HG03280 (cell line): ENCODE data around the gene CMBL.
"Not testable (repeated sequence)": the region's sequence is repeated elsewhere in the genome, so short reads cannot be mapped to it uniquely, and the experiment has no call there.

Experiments
- ATAC-seq: cut with Tn5 transposase; IDR thresholded peaks from one replicate; pipeline ENCODE4 v1.9.1; 2021; ENCODE audit warnings: mild to moderate bottlenecking, moderate library complexity; ENCODE audit not compliant: unreplicated experiment

CMBL gene

DNA sequence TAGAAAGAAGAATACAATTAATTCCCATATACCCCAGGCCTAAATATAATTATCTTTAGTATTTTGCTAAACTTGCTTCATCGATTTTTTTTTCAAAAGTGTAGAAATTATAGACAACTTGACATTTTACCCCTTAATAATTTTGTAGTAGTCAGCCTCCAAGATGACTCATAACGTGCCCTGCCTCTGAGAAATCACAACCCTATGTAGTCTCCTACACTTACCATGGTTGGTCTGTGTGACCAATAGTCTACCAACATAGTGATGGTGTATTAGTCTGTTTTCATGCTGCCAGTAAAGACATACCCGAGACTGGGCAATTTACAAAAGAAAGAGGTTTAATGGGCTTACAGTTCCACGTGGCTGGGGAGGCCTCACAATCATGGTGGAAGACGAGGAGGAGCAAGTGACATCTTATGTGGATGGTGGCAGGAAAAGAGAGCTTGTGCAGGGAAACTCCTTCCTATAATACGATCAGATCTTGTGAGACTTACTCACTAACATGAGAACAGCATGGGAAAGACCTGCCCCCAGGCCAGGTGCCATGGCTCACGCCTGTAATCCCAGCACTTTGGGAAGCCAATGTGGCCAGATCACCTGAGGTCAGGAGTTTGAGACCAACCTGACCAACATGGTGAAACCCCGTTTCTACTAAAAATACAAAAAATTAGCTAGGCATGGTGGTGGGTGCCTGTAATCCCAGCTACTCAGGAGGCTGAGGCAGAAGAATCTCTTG, 3.3 kb upstream of the CMBL start:
- ATAC-seq, result not testable (repeated sequence)

DNA sequence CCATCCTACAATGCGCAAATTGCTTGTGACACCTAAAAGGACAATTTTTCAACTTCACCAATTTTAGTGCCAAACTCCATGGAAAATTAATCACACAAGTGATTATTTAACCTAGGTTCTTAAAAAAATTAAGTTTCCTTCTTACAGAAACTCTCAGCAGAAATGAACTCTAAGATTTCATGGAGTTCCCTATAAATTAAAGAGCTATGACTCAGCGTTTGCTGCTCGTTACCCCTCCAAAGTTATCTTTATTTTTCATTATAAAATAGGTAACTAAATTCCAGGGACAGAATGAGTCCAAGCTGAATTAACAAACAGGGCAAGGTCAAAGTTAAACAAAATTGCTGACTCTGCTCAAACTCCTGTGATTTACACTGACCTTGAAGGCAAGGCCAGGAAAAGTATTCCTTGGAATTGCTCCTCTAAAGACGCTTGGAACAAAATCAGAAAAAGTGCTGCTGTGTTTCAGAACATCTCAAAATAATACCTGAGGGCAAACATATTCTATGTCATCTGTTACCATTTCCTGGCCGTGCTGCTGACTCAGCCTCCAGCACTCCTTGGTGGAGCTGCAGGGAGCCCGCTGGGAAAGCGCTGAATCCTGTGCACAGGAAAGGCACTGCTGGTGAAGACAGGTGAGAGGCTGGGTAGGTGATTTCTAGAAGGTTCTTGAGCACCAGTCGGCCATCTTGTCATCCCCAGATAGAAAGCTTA, 2.5 kb upstream of the CMBL start:
- ATAC-seq, result no peak

DNA sequence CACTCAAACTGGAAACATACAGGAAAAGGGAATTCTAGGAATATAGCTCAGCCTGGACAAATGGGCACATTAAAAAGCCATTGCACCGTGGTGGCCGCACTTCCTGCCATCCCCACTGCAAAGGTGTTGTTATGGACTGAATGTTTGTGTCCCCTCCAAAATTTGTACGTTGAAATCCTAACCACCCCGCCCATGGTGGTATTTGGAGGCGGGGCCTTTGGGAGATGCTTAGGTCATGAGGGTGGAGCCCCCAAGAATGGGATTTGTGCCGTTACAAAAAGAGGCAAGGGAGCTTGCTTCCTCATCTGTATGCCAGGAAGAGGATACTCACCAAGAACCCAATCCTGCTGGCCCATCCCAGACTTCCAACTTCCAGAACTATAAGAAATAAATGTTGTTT, 1.1 kb upstream of the CMBL start:
- ATAC-seq, result no peak

DNA sequence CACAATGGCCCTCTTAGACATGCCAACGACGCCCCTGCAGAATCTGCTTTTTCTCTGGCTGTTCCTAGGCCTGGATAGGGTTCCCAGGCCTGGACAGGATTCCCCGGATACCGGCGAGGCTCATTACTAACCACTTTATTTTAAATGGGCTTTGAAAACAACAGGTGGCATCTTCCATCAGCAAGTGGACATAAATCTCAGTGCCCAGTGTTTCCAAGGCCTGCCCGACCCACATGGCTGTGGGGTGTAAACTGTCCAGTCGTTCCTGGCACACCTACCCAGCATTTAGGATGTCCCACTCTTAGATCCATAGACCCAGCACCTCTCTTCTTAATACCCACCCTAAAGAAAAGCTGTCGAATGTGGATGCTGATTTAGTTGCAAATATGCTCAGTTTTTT, 896 bp downstream of the CMBL start:
- no peak for ATAC-seq

DNA sequence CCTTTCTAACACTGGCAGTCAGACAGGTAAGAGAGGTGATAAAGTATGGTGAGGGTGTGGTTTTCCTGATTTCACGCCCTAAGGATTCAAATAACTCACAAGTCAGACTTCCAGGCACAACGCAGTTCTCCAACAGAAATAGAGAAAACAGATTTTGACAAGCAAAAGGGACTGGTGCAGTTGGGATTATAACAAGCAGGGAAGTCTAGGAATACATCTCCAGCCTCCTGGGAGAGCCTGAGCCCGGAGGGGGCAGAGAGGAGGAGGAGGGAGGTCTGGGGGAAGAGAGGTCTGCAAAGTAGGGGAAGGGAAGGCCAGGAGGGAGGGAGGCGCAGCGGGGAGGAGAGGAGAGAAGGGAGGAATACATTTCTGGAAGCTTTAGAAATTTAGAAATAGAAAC, 1.6 kb downstream of the CMBL start:
- no peak for ATAC-seq

DNA sequence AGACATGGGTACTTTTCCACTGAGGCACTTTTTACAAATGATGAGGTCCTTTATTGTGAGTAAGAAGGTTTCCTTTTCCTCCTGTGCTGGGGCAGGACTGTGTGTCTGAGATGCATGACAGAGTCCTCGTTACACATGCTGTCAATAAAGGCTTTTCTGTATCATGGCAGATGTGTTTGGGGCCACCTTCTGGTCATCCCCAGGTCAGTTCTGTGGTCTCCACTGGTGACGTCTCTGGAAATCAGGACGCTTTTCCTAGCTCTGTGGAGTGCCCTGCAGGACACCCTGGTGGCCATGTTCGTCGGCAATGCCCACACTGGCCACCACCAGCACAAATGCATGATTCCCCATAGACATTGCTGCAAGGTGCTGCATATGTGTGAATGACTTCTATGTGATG, 2.8 kb downstream of the CMBL start:
- no peak for ATAC-seq

DNA sequence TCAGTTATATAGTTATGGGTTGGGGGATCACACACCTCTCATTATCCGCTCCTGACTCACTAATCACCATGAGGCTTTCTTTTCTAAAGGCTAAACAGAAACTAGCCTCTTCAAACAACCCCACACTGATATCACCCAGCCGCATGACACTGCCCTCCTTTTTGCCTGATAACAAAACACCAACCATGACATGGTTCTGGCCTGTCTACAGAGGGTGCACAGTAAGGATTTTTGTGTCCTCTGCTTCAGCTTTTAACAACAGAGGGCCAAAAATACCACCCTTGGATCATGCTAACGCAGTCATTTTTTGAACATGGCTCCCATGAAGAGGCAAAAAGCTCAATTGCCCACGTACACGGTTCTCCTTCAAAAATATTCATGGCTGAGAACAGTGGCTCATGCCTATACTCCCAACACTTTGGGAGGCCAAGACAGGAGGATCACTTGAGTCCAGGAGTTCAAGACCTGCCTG, 4.0 kb downstream of the CMBL start:
- ATAC-seq, result no peak

DNA sequence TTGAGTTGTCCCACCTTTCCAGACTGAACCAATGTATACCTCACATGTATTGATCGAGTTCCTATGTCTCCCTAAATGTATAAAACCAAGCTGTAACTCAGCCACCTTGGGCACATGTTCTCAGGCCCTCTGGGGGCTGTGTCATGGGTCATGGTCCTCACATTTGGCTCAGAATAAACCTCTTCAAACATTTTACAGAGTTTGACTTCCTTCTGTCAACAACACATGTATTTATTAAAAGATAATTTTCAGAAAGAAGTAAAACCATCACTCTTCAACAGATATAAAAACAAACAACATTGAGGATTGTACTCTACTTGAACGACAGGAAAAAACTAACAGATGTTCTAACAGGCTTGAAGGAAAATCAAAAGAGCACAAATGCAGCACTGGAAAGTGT, 4.5 kb downstream of the CMBL start:
- ATAC-seq, result no peak

DNA sequence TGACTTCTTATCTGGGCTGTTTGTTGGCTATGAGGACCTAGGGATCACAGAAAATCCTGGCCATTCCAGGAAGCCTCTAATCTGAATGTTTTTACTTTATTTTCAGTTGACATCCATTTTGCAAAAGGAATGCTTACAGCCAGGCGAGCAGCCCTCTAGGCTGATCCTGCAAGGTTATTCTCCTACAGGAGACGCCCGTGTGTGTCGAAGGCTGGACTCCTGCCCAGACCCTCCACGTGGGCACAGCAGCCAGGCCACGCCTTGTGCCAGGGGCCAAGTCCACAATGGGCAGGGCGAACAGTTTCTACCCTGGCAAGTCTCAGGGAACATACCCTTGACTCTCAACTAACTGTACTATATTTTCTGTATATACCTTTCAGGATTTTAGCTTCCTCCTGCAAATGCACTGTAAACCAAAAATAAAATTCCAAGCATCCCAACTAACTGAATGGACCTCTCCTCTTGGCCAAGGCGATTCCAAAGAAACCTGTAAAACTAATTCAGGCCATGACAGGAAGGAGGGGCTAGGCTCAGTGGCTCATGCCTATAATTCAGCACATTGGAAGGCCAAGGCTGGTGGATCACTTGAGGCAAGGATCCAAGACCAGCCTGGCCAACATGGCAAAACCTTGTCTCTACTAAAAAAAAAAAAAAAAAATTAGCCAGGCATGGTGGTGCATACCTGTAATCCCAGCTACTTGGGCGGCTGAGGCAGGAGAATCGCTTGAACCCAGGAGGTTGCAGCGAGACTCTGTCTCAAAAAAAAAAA, 5.7 kb downstream of the CMBL start:
- ATAC-seq, result no peak

DNA sequence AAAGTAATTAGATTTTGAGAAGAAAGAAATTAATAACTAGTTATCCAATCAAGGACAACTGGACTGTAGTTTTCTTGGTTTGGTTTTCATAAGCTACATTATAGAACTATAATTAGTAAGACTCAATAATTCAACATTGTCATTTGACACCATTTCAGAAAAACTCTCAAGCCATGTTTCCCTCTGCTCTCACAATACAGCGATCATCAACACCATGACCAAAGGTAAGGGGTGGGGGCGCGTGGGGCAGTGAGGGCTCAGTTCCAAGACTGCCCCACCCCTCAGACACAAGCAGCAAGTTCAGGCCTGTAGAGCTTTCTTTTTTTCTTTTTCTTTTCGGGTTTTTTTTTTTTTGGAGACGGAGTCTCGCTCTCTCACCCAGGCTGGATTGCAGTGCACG, 6.4 kb downstream of the CMBL start:
- no peak for ATAC-seq

DNA sequence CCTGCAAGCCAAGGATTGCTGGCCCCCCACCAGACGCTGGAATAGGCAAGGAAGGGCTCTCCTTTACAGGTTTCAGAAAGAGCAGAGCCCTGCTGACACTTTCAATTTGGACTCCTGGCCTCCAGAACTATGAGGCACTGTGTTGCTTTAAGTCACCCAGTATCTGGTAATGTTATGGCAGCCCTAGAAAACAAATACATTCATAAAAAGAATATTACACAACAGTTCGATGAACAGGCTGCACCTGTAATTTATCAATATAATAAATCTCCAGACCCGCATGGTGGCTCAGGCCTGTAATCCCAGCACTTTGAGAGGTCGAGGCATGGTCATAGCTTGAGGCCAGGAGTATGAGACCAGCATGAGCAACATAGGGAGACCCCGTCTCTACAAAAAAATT, 7.5 kb downstream of the CMBL start:
- no peak for ATAC-seq

DNA sequence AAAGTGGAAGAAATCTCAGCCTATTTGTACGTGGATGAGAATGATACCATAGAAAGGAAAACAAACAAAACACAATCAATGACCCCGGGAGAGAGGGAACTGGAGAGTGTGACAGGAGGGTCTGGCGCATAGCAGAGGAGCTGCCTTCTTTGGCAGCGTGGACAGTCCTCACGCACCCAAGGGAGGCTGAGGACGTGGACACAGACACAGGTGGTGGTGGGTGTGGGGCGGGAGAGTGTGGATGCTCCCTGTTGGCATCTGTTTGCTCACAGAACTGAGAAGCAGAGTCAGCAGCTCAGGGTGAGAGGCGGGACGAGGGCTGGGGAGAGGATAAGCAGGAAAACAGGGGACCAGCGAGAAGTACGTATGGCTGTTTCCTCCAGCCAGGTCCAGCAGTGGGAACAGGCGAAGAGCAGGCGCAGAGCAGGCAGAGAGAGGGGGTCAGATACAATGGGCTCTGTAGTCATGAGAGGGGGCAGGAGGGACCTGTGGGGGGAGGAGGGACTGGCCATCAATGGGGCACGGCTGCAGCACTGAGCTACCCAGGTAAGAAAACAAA, 10.0 kb downstream of the CMBL start:
- no peak for ATAC-seq

DNA sequence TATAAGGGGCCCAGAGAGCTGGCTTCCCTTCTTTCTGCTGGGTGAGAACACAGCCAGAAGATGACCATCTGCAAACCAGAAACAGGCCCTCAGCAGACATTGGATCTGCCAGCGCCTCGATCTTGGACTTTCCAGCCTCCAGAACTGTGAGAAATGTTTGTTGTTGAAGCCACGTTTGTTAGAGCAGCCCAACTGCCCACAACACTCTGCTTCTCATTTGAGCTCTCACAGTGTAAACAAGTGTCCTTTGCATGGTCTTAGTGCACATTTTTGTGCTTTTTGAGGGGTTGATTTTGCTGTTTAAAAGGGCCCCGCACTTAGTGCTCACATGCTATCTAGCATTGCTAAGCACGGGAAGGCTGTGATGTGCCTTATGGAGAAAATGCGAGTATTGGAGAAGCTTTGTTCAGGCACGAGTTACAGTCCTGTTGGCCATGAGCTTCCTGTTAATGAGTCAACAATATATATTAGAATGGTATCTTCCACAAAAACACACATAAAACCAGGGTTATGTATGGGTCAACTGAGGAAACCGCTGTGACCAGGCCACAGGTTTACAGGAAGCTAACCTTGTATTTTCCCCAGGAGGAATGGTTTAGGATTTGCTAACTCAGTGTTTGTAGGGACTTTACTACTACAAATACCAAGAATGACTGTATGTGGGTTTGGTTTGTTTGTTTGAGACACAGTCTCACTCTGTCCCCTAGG, 11.9 kb downstream of the CMBL start:
- ATAC-seq, result no peak

DNA sequence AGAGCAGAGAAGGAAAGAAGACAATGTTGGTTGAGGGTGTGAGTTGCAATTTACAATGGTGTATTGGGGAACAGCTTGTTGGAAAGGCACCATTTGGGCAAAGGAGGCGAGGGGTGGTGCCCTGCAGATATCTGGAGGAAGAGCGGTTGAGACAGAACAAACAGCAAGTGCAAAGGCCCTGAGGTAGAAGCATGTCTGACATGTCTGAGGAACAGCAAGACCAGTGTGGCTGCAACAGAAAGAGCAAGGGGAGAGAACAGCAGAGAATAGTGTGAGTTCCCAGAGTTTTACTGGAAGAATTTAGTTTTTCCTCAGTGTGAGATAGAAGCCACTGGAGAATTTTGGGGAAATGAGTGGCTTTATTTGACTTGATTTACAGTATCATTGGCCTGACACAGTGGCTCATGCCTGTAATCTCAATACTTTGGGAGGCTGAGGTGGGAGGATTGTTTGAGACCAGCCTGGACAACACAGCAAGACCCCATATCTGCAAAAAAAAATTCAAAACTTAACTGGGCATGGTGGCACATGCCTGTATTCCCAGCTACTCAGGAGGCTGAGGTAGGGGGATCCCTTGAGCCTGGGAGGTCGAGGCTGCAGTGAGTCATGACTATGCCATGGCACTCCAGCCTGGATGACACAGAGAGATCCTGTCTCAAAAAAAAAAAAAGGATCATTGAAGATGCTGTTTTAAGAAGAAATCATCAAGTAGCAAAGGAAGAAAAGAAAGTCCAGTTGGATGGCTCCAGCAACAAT, 13.6 kb downstream of the CMBL start:
- ATAC-seq, result no peak

DNA sequence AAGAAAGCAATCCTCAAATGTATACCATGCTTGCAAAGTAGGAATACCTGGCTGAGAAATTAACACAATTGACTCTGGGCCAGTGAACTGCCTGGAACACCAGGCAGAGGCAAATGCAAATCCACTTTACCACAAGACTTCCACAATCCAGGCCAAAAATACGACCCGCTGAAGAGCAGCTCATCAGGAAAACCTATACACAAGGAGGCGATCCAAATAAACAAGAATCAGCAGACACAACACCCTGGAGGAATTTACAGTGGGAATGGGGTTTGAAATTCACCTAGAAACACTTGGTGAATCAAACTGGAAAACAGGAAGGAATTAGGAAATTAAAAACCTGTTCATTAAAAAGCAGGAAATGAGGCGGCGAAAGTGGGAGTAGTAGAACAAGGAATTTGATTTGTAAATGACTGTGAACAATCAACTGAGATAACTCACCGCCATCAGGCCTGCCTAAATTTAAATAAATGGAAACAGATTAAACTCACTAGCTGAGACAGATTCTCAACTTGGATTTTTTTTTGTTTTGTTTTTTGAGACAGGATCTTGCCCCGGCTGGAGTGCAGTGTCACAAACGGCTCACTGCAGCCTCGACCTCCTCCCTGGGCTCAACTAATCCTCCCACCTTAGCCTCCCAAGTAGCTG, 15.9 kb downstream of the CMBL start:
- no peak for ATAC-seq

DNA sequence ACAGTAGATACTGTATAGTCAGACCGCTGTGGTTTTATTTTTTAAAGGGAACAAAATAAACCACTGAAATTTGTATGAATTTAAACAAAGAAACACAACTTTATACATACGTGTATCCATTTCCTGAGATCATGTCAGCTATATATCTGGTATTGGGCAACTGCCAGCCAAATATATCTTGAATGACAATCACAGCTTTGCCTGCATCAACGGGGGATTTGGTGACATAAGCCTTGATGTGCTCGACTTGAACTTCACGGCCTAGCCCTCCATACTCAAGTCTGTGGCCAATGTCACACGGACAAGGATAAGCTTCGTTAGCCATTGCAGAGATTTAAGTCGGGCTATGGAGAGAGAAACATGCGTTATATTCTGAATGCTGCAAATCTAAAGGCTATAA, 17.3 kb downstream of the CMBL start:
- no peak for ATAC-seq

DNA sequence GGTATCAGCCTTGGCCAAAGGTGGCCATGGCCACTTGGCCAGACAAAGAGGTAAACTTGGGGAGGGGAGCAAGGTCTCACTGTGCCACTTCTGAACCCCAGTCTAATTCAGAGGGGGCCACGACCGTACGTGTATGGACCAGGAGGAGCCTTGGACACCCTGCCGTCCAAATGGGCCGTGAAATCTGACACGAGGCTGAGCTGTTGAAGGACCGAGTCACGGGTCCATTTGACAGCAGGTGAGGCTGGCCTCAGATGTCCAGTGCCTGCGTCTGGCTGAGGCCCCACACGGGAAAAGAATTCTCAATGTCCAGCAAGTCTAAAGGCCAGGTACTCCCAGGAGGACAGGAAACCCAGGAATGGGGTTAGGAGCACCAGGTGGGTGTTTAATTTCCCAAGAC, 17.7 kb downstream of the CMBL start:
- ATAC-seq, result no peak

DNA sequence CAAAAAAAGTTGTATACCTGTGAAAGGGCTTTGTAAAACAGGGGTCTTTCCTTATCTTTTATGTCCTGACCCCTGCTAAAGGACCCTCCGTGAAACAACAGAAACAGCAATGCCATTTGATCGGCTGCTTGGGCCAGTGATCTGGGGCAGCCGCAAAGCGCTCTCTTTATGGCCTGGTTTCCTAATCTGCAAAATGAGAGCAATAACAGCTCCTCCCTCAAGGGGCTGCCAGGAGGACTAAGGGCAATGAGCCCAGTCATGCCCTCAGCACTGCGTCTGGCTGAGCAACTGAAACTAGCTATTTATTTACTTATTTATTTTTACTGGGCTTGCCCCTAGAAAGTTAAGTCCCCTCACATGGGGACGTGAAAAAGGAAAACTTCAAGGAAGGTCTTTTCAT, 18.3 kb downstream of the CMBL start:
- ATAC-seq, result no peak

DNA sequence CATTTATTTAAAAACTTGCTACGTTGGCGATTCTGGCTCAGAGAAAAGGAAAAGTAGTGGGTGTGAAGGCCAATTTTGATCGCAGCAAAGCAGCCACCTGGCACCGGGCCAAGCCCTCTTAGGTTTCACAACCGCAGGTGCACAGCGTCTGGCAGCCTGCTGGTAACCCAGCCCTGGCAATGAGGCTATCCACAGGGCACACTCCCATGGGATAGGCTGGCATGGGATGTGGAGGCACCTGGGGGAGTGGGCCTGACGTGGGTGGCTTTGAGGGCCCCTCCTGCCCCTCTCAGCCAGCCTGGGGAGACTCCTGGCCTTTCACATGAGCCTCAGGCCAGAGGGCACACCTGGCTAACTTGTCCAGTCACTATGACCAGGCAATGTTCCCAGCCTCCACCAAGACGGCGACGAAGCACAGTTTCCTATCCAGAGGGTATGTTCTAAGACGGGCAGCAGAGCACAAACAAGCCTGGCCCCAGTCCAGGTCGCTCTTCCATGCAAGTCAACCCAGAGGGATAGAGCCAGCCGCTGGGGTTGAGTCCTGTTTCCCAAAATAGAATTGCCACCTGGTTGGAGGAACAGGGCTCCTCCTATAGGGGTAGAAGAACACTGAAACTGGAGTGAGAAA, 19.0 kb downstream of the CMBL start:
- ATAC-seq, result peak; percentile 42
